Central memory CD8-positive, alpha-beta T cell (primary cell): ENCODE data around the gene DSCAM.

ENCODE experiments used
- ATAC-seq: fragments of 150-1000 bp; cut with Tn5 transposase; replicated peaks from 2 replicates; pipeline ENCODE4 v1.10.0; 2022; ENCODE audit warnings: mild to moderate bottlenecking, moderate FRiP score, moderate number of reproducible peaks; ENCODE audit not compliant: poor library complexity, severe bottlenecking; ENCODE audit errors: extremely low read depth
- DNase-seq, 2 donors: peaks; one replicate each; pipeline ENCODE4 v3.0.0; 2021; ENCODE audit warnings: low spot score in 2 of 2
- H3K27ac Mint-ChIP-seq: one replicate; pipeline ENCODE4 v1.8.0; 2022; ENCODE audit warnings: low read depth, mild to moderate bottlenecking, moderate library complexity, mixed read lengths
- H3K27me3 Mint-ChIP-seq: one replicate; pipeline ENCODE4 v1.8.0; 2022; ENCODE audit warnings: mixed read lengths
- H3K36me3 Mint-ChIP-seq: one replicate; pipeline ENCODE4 v1.8.0; 2022; ENCODE audit warnings: mild to moderate bottlenecking, moderate library complexity, mixed read lengths; ENCODE audit not compliant: insufficient read depth
- H3K4me1 Mint-ChIP-seq: one replicate; pipeline ENCODE4 v1.8.0; 2022; ENCODE audit warnings: mixed read lengths
- H3K4me3 Mint-ChIP-seq: one replicate; pipeline ENCODE4 v1.8.0; 2022; ENCODE audit warnings: mild to moderate bottlenecking, moderate library complexity, mixed read lengths
- H3K9me3 Mint-ChIP-seq: one replicate; pipeline ENCODE4 v1.8.0; 2022; ENCODE audit warnings: mixed read lengths

DSCAM gene

GRCh38 chr21:40623528-40623927 lies 223.4 kb downstream of the DSCAM start:
- Mint-ChIP-seq H3K36me3 (no peaks in the 10 kb centered on the region), H3K4me3 (no peak overlapping the region), H3K9me3 (peaks cover 23% of the 10 kb centered on the region), H3K27me3 (no peaks in the 10 kb centered on the region), H3K4me1 (no peaks in the 10 kb centered on the region), H3K27ac (no peak overlapping the region)
- DNase-seq = no peak
- no peak for ATAC-seq

- DNase-seq (no peak), ATAC-seq (no peak)
- peaks cover 2% of the 10 kb centered on the region for H3K36me3 Mint-ChIP-seq
- no peak overlapping the region for H3K4me3 Mint-ChIP-seq
- no peak overlapping the region for H3K27ac Mint-ChIP-seq
- H3K27me3 Mint-ChIP-seq = no peaks in the 10 kb centered on the region
- no peaks in the 10 kb centered on the region for H3K4me1 Mint-ChIP-seq
- H3K9me3 Mint-ChIP-seq = peaks cover 32% of the 10 kb centered on the region
Observed at GRCh38 chr21:40622531-40622930, 224.4 kb downstream of the DSCAM start.

DNA sequence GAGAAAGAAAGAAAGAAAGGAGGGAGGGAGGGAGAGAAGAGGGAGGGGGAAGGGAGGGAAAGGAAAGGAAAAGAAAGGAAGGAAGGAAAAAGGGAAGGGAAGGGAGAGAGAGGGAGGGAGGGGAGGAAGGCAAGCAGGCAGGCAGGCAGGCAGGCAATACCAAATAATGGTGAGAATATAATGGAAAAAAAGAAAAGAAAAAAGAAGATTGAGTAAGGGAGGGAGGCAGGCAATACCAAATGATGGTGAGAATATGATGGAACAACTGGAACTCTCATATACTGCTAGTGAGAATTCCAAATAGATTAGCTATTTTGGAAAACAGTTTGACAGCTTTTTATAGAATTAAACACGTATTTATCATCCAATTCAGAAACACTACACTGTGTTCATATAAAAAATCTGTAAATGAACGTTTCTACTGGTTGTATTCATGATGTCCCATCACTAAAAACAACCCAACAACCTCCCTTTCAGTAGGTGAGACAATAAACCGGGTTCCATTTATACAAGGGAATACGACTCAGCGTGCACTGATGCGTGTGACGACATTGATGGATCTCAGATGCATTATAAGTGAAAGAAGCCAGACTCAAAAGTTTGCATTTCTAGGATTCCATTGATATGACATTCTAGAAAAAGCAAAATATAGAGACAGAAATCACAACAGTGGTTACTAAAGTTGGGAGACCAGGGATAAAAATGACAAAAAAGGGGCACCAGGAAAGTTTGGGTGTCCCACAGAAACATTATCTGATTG lies 226.4 kb downstream of the DSCAM start:
- Mint-ChIP-seq H3K4me3 (no peak overlapping the region), H3K27me3 (no peaks in the 10 kb centered on the region), H3K4me1 (no peaks in the 10 kb centered on the region), H3K9me3 (peaks cover 26% of the 10 kb centered on the region), H3K27ac (no peak overlapping the region), H3K36me3 (peaks cover 2% of the 10 kb centered on the region)
- no peak for DNase-seq
- ATAC-seq = no peak

DNA sequence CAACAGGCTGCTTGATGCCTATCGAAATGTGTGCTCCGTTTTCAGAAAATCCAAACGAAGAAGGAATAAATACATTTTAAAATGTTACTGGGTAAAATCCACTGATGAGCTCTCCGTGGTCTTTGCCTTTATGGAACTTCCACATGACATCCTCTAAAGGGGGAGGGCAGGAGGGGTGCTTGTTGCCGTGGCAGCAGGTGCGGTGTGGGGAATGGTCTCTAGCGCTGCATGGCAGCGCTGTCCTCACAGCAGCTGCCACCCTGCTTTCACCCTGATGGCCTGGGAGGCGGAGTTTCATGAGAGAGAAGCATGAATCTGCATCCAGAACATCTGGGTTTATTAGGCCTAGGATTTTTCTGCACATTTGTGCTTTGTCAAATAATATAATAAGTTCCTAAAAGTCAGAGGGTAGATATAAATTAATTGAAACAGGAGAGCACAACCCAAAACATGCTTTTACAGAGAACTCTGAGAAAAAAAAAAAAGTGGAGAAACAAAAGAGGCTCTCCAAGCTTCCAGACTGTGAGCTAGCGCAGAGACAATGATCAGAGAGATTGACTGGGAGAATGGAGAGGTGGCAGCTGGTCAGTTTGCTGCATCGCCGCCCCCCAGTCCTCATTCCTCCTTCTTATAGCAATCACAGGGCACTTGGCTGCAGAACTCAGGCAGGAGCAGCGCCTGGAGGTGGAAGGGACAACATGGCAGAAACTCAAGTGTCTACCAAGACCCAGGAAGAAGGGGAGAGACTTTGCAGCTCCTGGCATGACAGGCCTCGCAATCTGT lies 228.6 kb downstream of the DSCAM start:
- Mint-ChIP-seq H3K36me3 (peaks cover 2% of the 10 kb centered on the region), H3K4me1 (no peaks in the 10 kb centered on the region), H3K27ac (no peak overlapping the region), H3K27me3 (no peaks in the 10 kb centered on the region), H3K9me3 (peaks cover 31% of the 10 kb centered on the region), H3K4me3 (no peak overlapping the region)
- DNase-seq (no peak), ATAC-seq (no peak)

- H3K27ac Mint-ChIP-seq = no peak overlapping the region
- H3K9me3 Mint-ChIP-seq = peaks cover 25% of the 10 kb centered on the region
- DNase-seq = no peak
- no peaks in the 10 kb centered on the region for H3K27me3 Mint-ChIP-seq
- H3K36me3 Mint-ChIP-seq = peaks cover 2% of the 10 kb centered on the region
- H3K4me3 Mint-ChIP-seq = no peak overlapping the region
- no peak for ATAC-seq
- H3K4me1 Mint-ChIP-seq = no peaks in the 10 kb centered on the region
Observed at GRCh38 chr21:40616377-40616704, 230.6 kb downstream of the DSCAM start.

DNA sequence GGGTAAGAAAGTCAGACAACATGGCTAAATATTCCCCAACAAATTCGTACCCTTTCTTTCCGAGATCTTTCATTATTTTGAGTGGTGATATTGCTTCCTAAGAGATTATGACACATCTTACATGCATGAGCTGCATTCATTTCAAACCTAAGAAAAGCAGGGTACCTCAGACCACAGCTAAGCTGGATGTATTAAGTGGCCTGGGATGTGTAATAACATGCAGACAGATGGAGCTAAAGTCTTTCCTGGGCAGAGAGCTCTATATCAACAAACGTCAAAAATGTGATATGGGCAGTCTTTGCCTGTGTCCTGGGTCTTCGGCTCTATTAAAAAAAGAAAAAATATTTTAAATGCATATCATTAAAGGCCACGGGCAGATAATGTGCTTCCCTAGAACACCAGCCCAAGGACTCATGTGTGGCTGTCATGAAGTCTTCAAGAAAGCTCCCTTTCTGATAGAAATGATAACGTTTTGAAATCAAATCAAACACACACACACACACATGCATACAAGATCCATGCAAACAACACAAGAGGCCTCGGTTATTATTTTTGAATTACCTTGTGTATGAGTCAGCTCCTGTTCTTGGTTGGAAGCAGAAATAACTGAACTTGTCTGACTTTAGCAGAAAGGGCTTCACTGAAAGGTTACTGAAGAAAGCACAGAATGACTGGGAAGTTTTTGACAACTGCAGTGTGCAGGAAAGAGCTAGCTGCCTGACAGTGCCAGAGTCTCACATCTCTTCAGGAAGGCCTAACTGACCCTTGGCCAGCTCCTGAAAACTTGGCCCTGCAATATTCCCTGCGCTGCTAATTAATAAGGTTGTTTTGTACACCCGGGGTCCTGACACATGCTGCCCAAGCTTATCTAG lies 231.2 kb downstream of the DSCAM start:
- ATAC-seq (no peak), DNase-seq (no peak)
- Mint-ChIP-seq H3K4me3 (no peak overlapping the region), H3K27me3 (no peaks in the 10 kb centered on the region), H3K9me3 (peaks cover 24% of the 10 kb centered on the region), H3K36me3 (peaks cover 2% of the 10 kb centered on the region), H3K4me1 (no peaks in the 10 kb centered on the region), H3K27ac (no peak overlapping the region)

GRCh38 chr21:40613546-40614030 lies 233.4 kb downstream of the DSCAM start:
- Mint-ChIP-seq H3K27me3 (no peaks in the 10 kb centered on the region), H3K36me3 (peaks cover 2% of the 10 kb centered on the region), H3K4me3 (no peak overlapping the region), H3K9me3 (peaks cover 20% of the 10 kb centered on the region), H3K27ac (no peak overlapping the region), H3K4me1 (no peaks in the 10 kb centered on the region)
- ATAC-seq (no peak), DNase-seq (no peak)

DNA sequence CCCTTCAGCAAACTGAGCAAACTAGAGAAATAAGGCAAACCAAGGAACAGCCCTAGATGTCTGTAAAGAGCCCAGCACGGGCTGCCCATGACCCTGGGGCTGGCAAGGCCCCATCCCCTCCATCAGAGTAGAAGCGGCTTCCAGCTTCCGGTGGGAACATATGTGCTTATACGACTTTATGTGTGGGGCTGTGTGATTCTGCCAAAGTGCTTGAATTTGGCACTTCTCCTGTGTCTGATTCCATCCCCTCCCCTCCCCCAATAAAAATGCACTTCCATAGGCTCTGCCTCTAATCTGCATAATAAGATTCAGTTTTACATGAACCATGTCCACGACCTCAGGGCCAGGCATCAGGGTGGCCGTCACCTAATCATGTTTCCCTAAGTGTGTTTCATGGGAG lies 236.6 kb downstream of the DSCAM start:
- ATAC-seq = no peak
- Mint-ChIP-seq H3K27me3 (no peaks in the 10 kb centered on the region), H3K9me3 (peaks cover 17% of the 10 kb centered on the region), H3K36me3 (no peaks in the 10 kb centered on the region), H3K27ac (no peak overlapping the region), H3K4me1 (no peaks in the 10 kb centered on the region), H3K4me3 (no peak overlapping the region)
- DNase-seq = no peak

GRCh38 chr21:40606341-40606740 lies 240.6 kb downstream of the DSCAM start:
- no peak overlapping the region for H3K4me3 Mint-ChIP-seq
- H3K36me3 Mint-ChIP-seq = no peaks in the 10 kb centered on the region
- no peaks in the 10 kb centered on the region for H3K4me1 Mint-ChIP-seq
- ATAC-seq (no peak), DNase-seq (no peak)
- H3K27me3 Mint-ChIP-seq = no peaks in the 10 kb centered on the region
- no peak overlapping the region for H3K27ac Mint-ChIP-seq
- H3K9me3 Mint-ChIP-seq = peaks cover 27% of the 10 kb centered on the region

- peaks cover 27% of the 10 kb centered on the region for H3K9me3 Mint-ChIP-seq
- H3K27me3 Mint-ChIP-seq = no peaks in the 10 kb centered on the region
- no peaks in the 10 kb centered on the region for H3K4me1 Mint-ChIP-seq
- no peak overlapping the region for H3K27ac Mint-ChIP-seq
- H3K36me3 Mint-ChIP-seq = no peaks in the 10 kb centered on the region
- ATAC-seq (no peak), DNase-seq (no peak)
- H3K4me3 Mint-ChIP-seq = no peak overlapping the region
Observed at GRCh38 chr21:40605094-40605493, 241.9 kb downstream of the DSCAM start.

- H3K4me3 Mint-ChIP-seq = no peak overlapping the region
- peaks cover 29% of the 10 kb centered on the region for H3K9me3 Mint-ChIP-seq
- ATAC-seq = no peak
- H3K4me1 Mint-ChIP-seq = no peaks in the 10 kb centered on the region
- no peaks in the 10 kb centered on the region for H3K36me3 Mint-ChIP-seq
- no peaks in the 10 kb centered on the region for H3K27me3 Mint-ChIP-seq
- DNase-seq = no peak
- no peak overlapping the region for H3K27ac Mint-ChIP-seq
Observed at GRCh38 chr21:40603774-40604173, 243.2 kb downstream of the DSCAM start.

DNA sequence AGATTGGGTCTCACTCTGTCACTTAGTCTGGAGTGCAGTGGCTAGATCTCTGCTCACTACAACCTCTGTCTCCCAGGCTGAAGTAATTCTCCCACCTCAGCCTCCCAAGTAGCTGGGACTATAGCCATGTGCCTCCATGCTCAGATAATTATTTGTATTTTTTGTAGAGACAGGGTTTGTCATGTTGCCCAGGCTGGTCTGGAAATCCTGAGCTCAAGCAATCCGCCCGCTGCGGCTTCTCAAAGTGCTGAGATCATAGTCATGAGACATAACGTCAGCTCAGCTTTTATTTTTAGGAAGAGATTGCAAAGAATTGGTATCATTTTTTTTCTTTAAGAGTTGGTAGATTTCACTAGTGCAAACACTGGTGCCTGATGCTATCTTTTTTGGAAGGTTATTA lies 244.9 kb downstream of the DSCAM start:
- no peak for DNase-seq
- Mint-ChIP-seq H3K9me3 (peaks cover 29% of the 10 kb centered on the region), H3K36me3 (no peaks in the 10 kb centered on the region), H3K4me1 (no peaks in the 10 kb centered on the region), H3K27me3 (no peaks in the 10 kb centered on the region), H3K27ac (no peak overlapping the region), H3K4me3 (no peak overlapping the region)
- no peak for ATAC-seq
